HepG2 (cell line): ENCODE measurements around the gene FBXL22. TPM values are rescaled to one million over a fixed set of nuclear protein-coding genes. Genes with fewer than 3 reads are reported as not detected.

ENCODE experiments used
- ATAC-seq: fragments of 200-7000 bp; cut with Tn5 transposase; 3 replicates; pipeline ENCODE4 v1.9.1; 2020; ENCODE audit warnings: mild to moderate bottlenecking, moderate library complexity
- BruUV-seq: library from RNA; stranded (reverse); fragments of 400-500 nt; replicated peaks from 2 replicates; lab custom pipeline; 2021; lab: Mats Ljungman, UMichigan
- CTCF ChIA-PET: fragments of 300-600 bp; formaldehyde crosslinking; extraction: SDS; loops from one replicate; lab custom pipeline; 2021; ENCODE audit warnings: low total read pairs, inconsistent platforms, low intra/inter-chr PET ratio; lab: Yijun Ruan, JAX
- POLR2A ChIA-PET: fragments of 350-600 bp; sonication (Branson Sonifier 250); formaldehyde crosslinking; loops from one replicate; lab custom pipeline; 2020; ENCODE audit warnings: antibody characterized with exemption, inconsistent platforms; lab: Yijun Ruan, JAX
- DNase-seq: peaks from one replicate; pipeline ENCODE4 v3.0.0-alpha.2; 2015; ENCODE audit warnings: low spot score
- FAIRE-seq: peaks from 3 replicates; lab custom pipeline; 2011; peaks lifted over from hg19 to GRCh38; lab: Jason Lieb, UNC
- H2AFZ ChIP-seq: one replicate; pipeline ENCODE4 v1.6.1; 2011; ENCODE audit warnings: low read length, inconsistent platforms
- H3K27ac ChIP-seq: fragments of 300-600 bp; 3 replicates; pipeline ENCODE4 v1.8.0; 2011; ENCODE audit warnings: mixed run types, mild to moderate bottlenecking, mixed read lengths, low read length, inconsistent platforms; ENCODE audit not compliant: insufficient read depth; ENCODE audit errors: extremely low read length
- H3K27me3 ChIP-seq, 2 experiments: fragments of 200-600 bp in 1 of 2; 2 replicates in 1 of 2; 3 replicates in 1 of 2; pipeline versions ENCODE4 v1.6.0 to v1.8.0; 2011; ENCODE audit warnings: low read length in 2 of 2, mild to moderate bottlenecking in 2 of 2, moderate library complexity in 2 of 2, inconsistent platforms in 1 of 2; ENCODE audit not compliant: insufficient read depth in 2 of 2, control insufficient read depth in 1 of 2
- H3K36me3 ChIP-seq, 2 experiments: fragments of 200-600 bp in 1 of 2; replicated peaks in 1 of 2; 2 replicates in 1 of 2; 3 replicates in 1 of 2; pipeline versions ENCODE4 v1.5.1 to v1.8.0; 2011; ENCODE audit warnings: low read length in 2 of 2, inconsistent platforms in 1 of 2; ENCODE audit not compliant: insufficient read depth in 2 of 2, control insufficient read depth in 1 of 2
- H3K4me1 ChIP-seq: 2 replicates; pipeline ENCODE4 v1.5.1; 2012; ENCODE audit warnings: low read length, inconsistent platforms; ENCODE audit not compliant: insufficient read depth
- H3K4me2 ChIP-seq: 2 replicates; pipeline ENCODE4 v1.6.0; 2011; ENCODE audit warnings: low read depth, low read length, inconsistent platforms
- H3K4me3 ChIP-seq, 3 experiments: fragments of 200-600 bp in 1 of 3; sonication (generic), shearing (Covaris generic) in 1 of 3; replicated peaks in 1 of 3; 2 replicates each; pipeline ENCODE4 v1.5.1; 2011 to 2016; ENCODE audit warnings: low read length in 3 of 3, inconsistent platforms in 2 of 3, low read depth in 2 of 3, mild to moderate bottlenecking in 2 of 3, control low read depth in 1 of 3, mixed read lengths in 1 of 3; ENCODE audit not compliant: insufficient read depth in 1 of 3
- H3K79me2 ChIP-seq: one replicate; pipeline ENCODE4 v1.6.1; 2011; ENCODE audit warnings: low read length, inconsistent platforms; ENCODE audit not compliant: insufficient read depth
- H3K9ac ChIP-seq: 2 replicates; pipeline ENCODE4 v1.6.0; 2011; ENCODE audit warnings: mild to moderate bottlenecking, low read depth, low read length, inconsistent platforms; ENCODE audit not compliant: insufficient read depth
- H3K9me3 ChIP-seq: 2 replicates; pipeline ENCODE4 v1.5.1; 2012; ENCODE audit warnings: mild to moderate bottlenecking, low read length
- H4K20me1 ChIP-seq: 2 replicates; pipeline ENCODE4 v1.6.0; 2011; ENCODE audit warnings: inconsistent platforms, mild to moderate bottlenecking, low read length, moderate library complexity; ENCODE audit not compliant: insufficient read depth
- AGO2 ChIP-seq: fragments of 200-400 bp; formaldehyde crosslinking; optimal IDR thresholded peaks from 2 replicates; pipeline ENCODE3; 2017; ENCODE audit warnings: mild to moderate bottlenecking, low read depth, low read length, moderate library complexity
- BHLHE40 ChIP-seq: IDR thresholded peaks from 2 replicates; pipeline ENCODE4 v1.6.1; 2011; ENCODE audit warnings: low read length, improper control_type of control experiment
- CENPX ChIP-seq: sonication (generic); formaldehyde crosslinking; IDR thresholded peaks from 2 replicates; pipeline ENCODE4 v1.9.0; 2021; ENCODE audit warnings: mild to moderate bottlenecking, missing genetic modification reagents, moderate library complexity
- ELF4 ChIP-seq: sonication (generic); formaldehyde crosslinking; IDR thresholded peaks from 2 replicates; pipeline ENCODE4 v1.5.0; 2020; ENCODE audit warnings: missing genetic modification reagents, mild to moderate bottlenecking, moderate library complexity, borderline replicate concordance
- HOXA3 ChIP-seq: sonication (generic); formaldehyde crosslinking; IDR thresholded peaks from 2 replicates; pipeline ENCODE4 v1.5.0; 2020; ENCODE audit warnings: missing genetic modification reagents
- MIER3 ChIP-seq: IDR thresholded peaks from 2 replicates; pipeline ENCODE4 v1.6.1; 2016; ENCODE audit warnings: missing compliant biosample characterization, borderline replicate concordance
- NFE2L1 ChIP-seq: sonication (generic); formaldehyde crosslinking; IDR thresholded peaks from 2 replicates; pipeline ENCODE4 v1.4.0; 2020; ENCODE audit warnings: missing genetic modification reagents, mild to moderate bottlenecking, borderline replicate concordance
- NPAS2 ChIP-seq: sonication (generic); formaldehyde crosslinking; IDR thresholded peaks from 2 replicates; pipeline ENCODE4 v1.8.0; 2022; ENCODE audit warnings: mild to moderate bottlenecking, missing genetic modification reagents, borderline replicate concordance
- PAX8 ChIP-seq: sonication (generic); formaldehyde crosslinking; IDR thresholded peaks from 2 replicates; pipeline ENCODE4 v1.8.0; 2022; ENCODE audit warnings: mild to moderate bottlenecking, missing genetic modification reagents, borderline replicate concordance
- SMAD9 ChIP-seq: sonication (generic); formaldehyde crosslinking; IDR thresholded peaks from 2 replicates; pipeline ENCODE4 v1.5.1; 2020; ENCODE audit warnings: mild to moderate bottlenecking, missing genetic modification reagents
- ZFP91 ChIP-seq: sonication (generic); formaldehyde crosslinking; IDR thresholded peaks from 2 replicates; pipeline ENCODE4 v1.9.0; 2022; ENCODE audit warnings: missing genetic modification reagents, mild to moderate bottlenecking, borderline replicate concordance
- ZNF292 ChIP-seq: sonication (generic); formaldehyde crosslinking; IDR thresholded peaks from 2 replicates; pipeline ENCODE4 v1.8.1; 2022; ENCODE audit warnings: mild to moderate bottlenecking, low read depth, missing genetic modification reagents, borderline replicate concordance
- ZNF335 ChIP-seq: sonication (generic); formaldehyde crosslinking; IDR thresholded peaks from 2 replicates; pipeline ENCODE4 v1.4.0; 2020; ENCODE audit warnings: missing genetic modification reagents
- ZNF513 ChIP-seq: sonication (generic); formaldehyde crosslinking; conservative IDR thresholded peaks from 2 replicates; pipeline ENCODE4 v1.5.0; 2020; ENCODE audit warnings: missing genetic modification reagents
- ZNF562 ChIP-seq: sonication (generic); formaldehyde crosslinking; IDR thresholded peaks from 2 replicates; pipeline ENCODE4 v1.8.0; 2022; ENCODE audit warnings: missing genetic modification reagents, borderline replicate concordance
- ZNF605 ChIP-seq: sonication (generic); formaldehyde crosslinking; IDR thresholded peaks from 2 replicates; pipeline ENCODE4 v1.8.0; 2022; ENCODE audit warnings: mild to moderate bottlenecking, missing genetic modification reagents
- ZNF672 ChIP-seq: sonication (generic); formaldehyde crosslinking; IDR thresholded peaks from 2 replicates; pipeline ENCODE4 v1.8.1; 2022; ENCODE audit warnings: missing genetic modification reagents
- ZNF772 ChIP-seq: sonication (generic); formaldehyde crosslinking; IDR thresholded peaks from 2 replicates; pipeline ENCODE4 v1.5.0; 2020; ENCODE audit warnings: mild to moderate bottlenecking, missing genetic modification reagents
- ZZZ3 ChIP-seq: sonication (generic); formaldehyde crosslinking; IDR thresholded peaks from 2 replicates; pipeline ENCODE4 v1.4.0; 2020; ENCODE audit warnings: missing genetic modification reagents, mild to moderate bottlenecking, borderline replicate concordance
- WGBS: methylation state at CpG from one replicate; pipeline ENCODE4 v1.1.6; 2017; ENCODE audit warnings: low lambda C conversion rate; 5-methylcytosine and 5-hydroxymethylcytosine counted together
- in situ Hi-C: cut with HindIII; loops from 2 replicates; pipeline ENCODE4 v1.10.0; 2017; ENCODE audit warnings: low pct_unique_long_range_greater_than_20kb; ENCODE audit not compliant: extremely low pct_ligation_motif_present
- intact Hi-C: fragments of 100-400 bp; cut with micrococcal nuclease; formaldehyde crosslinking; loops from one replicate; pipeline ENCODE4 v1.10.0; 2022; ENCODE audit not compliant: unreplicated experiment
- polyA plus RNA-seq, 8 experiments: library from polyadenylated mRNA; depleted of rRNA in 3 of 8; stranded (reverse) in 7 of 8; unstranded in 1 of 8; fragments of >200 nt; fragmentation: Illumina TruSeq in 4 of 8; extraction: Trizol in 4 of 8; gene quantifications; 2 replicates each; pipeline versions ENCODE4 v1.2.1 to v1.2.3, GENCODE V29; 2011 to 2016; ENCODE audit warnings: low read depth in 4 of 8, missing spikeins in 1 of 8, mixed read lengths in 1 of 8; ENCODE audit not compliant: insufficient read depth in 1 of 8
- total RNA-seq, 5 experiments: library from RNA; depleted of rRNA; stranded (reverse); fragments of >200 nt; fragmentation: Illumina TruSeq; extraction: Trizol; gene quantifications; 2 replicates each; pipeline ENCODE4 v1.2.3, GENCODE V29; 2016; ENCODE audit warnings: low read depth in 1 of 5

Gene FBXL22
- total and polyA plus RNA-seq, 2 of the 13 experiments (the other 11 are each of a cell fraction or from before 2014, with no cell fraction given): 0.15 to 0.33 TPM

- TF ChIP-seq ZNF562 (CRISPR knock-in tag): no peak
- 0 out of 2 replicates have a peak, but pooled peaks have one; percentile 38 for TF ChIP-seq ZNF335 (CRISPR knock-in tag)
- TF ChIP-seq MIER3 (CRISPR knock-in tag): no peak
- no peak for TF ChIP-seq ZNF513 (CRISPR knock-in tag)
These were observed 2.3 kb downstream of the FBXL22 start (continued) for GRCh38 chr15:63599401-63600000.

- POLR2A ChIA-PET: interaction anchor here (1.1 to 4.3 kb wide), 9 partner anchors 11 to 471 kb away, joined by 3 to 31 read pairs (median 6); partner anchors contain the start of gene USP3
- TF ChIP-seq ZNF292 (CRISPR knock-in tag): 0 out of 2 replicates have a peak, but pooled peaks have one; percentile 24
- TF ChIP-seq PAX8: no peak
- no peak for TF ChIP-seq CENPX (CRISPR knock-in tag)
- 0 out of 2 replicates have a peak, but pooled peaks have one; percentile 7 for TF ChIP-seq HOXA3 (CRISPR knock-in tag)
- 0 out of 2 replicates have a peak, but pooled peaks have one; percentile 15 for TF ChIP-seq SMAD9 (CRISPR knock-in tag)
- TF ChIP-seq NPAS2: 0 out of 2 replicates have a peak, but pooled peaks have one; percentile 2
- TF ChIP-seq BHLHE40: no peak
- peak; percentile 31; the same call in 1 of the 2 replicates for TF ChIP-seq ZNF772 (CRISPR knock-in tag)
- 0 out of 2 replicates have a peak, but pooled peaks have one; percentile 10 for TF ChIP-seq ZZZ3 (CRISPR knock-in tag)
- peak; percentile 16; the same call in 1 of the 2 replicates for TF ChIP-seq ELF4
- TF ChIP-seq ZNF672: peak; percentile 15; the same call in 1 of the 2 replicates
- peak; percentile 76; the same call in 1 of the 2 replicates for TF ChIP-seq ZFP91 (CRISPR knock-in tag)
- TF ChIP-seq AGO2: peak; percentile 71
- peak; percentile 86 for TF ChIP-seq ZNF605 (CRISPR knock-in tag)
- TF ChIP-seq NFE2L1 (CRISPR knock-in tag): 0 out of 2 replicates have a peak, but pooled peaks have one; percentile 44
These were observed 2.9 kb downstream of the FBXL22 start for GRCh38 chr15:63600001-63600615.

More at GRCh38 chr15:63600001-63600615, 2.9 kb downstream of the FBXL22 start:
- H3K9ac ChIP-seq: peak overlapping the region; percentile 83
- intact Hi-C loops: no loop called here
- in situ Hi-C loops: no loop called here
- peak overlapping the region; percentile 83 for H3K27ac ChIP-seq
- 2% methylated on average over 12 of the region's 26 CpGs for WGBS
- peak; percentile 33 for ATAC-seq
- H4K20me1 ChIP-seq: no peaks in the 10 kb centered on the region
- TSS peak; percentile 62 for BruUV-seq
- no peak for DNase-seq
- no peaks in the 10 kb centered on the region; a peak in 1 of 5 replicates for H3K27me3 ChIP-seq
- peaks cover 41% of the 10 kb centered on the region for H3K4me1 ChIP-seq
- no peak for FAIRE-seq
- H3K9me3 ChIP-seq: no peaks in the 10 kb centered on the region
- H3K4me2 ChIP-seq: peak overlapping the region; percentile 99
- no peak overlapping the region for H2AFZ ChIP-seq
- H3K36me3 ChIP-seq: no peaks in the 10 kb centered on the region
- CTCF ChIA-PET: interaction anchor here (1.3 to 2.0 kb wide), 2 partner anchors 113 to 133 kb away, joined by 4 to 9 read pairs; no protein-coding TSS in a partner anchor
- H3K4me3 ChIP-seq: peak overlapping the region; percentile 61 to 88 (median 79)
- no peaks in the 10 kb centered on the region for H3K79me2 ChIP-seq
